CD14-positive monocyte (primary cell): Measurements from ENCODE around the gene TRHDE. TPM values are rescaled to one million over a fixed set of nuclear protein-coding genes. Genes with fewer than 3 reads are reported as not detected.

Experiments
- DNase-seq, 3 donors: peaks; one replicate each; pipeline ENCODE4 v3.0.0-alpha.2; 2011 to 2022
- H2AFZ ChIP-seq: 2 replicates; pipeline ENCODE4 v1.6.0; 2012; ENCODE audit warnings: mild to moderate bottlenecking, low read depth, low read length, inconsistent platforms; ENCODE audit not compliant: insufficient read depth, poor library complexity, severe bottlenecking
- H3K27ac ChIP-seq, 2 donors: 1 replicate in 1 of 2; 2 replicates in 1 of 2; pipeline ENCODE4 v1.5.1; 2012 to 2013; ENCODE audit warnings: low read length in 2 of 2, control low read depth in 1 of 2, inconsistent platforms in 1 of 2, low read depth in 1 of 2, mild to moderate bottlenecking in 1 of 2
- H3K27me3 ChIP-seq, 2 donors: one replicate each; pipeline versions ENCODE4 v1.6.0 to v1.6.1; 2011 to 2013; ENCODE audit warnings: low read length in 2 of 2; ENCODE audit not compliant: control insufficient read depth in 2 of 2, insufficient read depth in 2 of 2
- H3K36me3 ChIP-seq, 2 donors: replicated peaks in 1 of 2; 1 replicate in 1 of 2; 2 replicates in 1 of 2; pipeline versions ENCODE4 v1.5.1 to v1.6.1; 2012 to 2013; ENCODE audit warnings: low read length in 2 of 2, control low read depth in 1 of 2, inconsistent platforms in 1 of 2, mild to moderate bottlenecking in 1 of 2; ENCODE audit not compliant: insufficient read depth in 2 of 2, control insufficient read depth in 1 of 2
- H3K4me1 ChIP-seq, 2 donors: 1 replicate in 1 of 2; 2 replicates in 1 of 2; pipeline versions ENCODE4 v1.5.1 to v1.6.1; 2012 to 2013; ENCODE audit warnings: low read length in 2 of 2, control low read depth in 1 of 2, inconsistent platforms in 1 of 2, mild to moderate bottlenecking in 1 of 2, moderate library complexity in 1 of 2; ENCODE audit not compliant: insufficient read depth in 2 of 2, control insufficient read depth in 1 of 2
- H3K4me2 ChIP-seq: replicated peaks from 2 replicates; pipeline ENCODE3; 2012; ENCODE audit warnings: low read length, moderate library complexity, mild to moderate bottlenecking; ENCODE audit not compliant: poor library complexity, severe bottlenecking; ENCODE audit errors: extremely low read depth
- H3K4me3 ChIP-seq, 3 experiments: fragments of 200-600 bp in 1 of 3; sonication (generic) in 1 of 3; replicated peaks in 1 of 3; 1 replicate in 2 of 3; 2 replicates in 1 of 3; pipeline ENCODE4 v1.5.1; 2011 to 2013; ENCODE audit warnings: low read length in 3 of 3, mild to moderate bottlenecking in 3 of 3, control low read depth in 2 of 3, low read depth in 2 of 3, inconsistent platforms in 1 of 3, moderate library complexity in 1 of 3
- H3K79me2 ChIP-seq: 2 replicates; pipeline ENCODE4 v1.6.0; 2012; ENCODE audit warnings: mild to moderate bottlenecking, control low read depth, inconsistent platforms, low read length, moderate library complexity; ENCODE audit not compliant: insufficient read depth
- H3K9ac ChIP-seq: 2 replicates; pipeline ENCODE4 v1.6.0; 2017; ENCODE audit warnings: low read length, mild to moderate bottlenecking; ENCODE audit not compliant: insufficient read depth, poor library complexity, severe bottlenecking
- H3K9me3 ChIP-seq, 2 donors: replicated peaks in 1 of 2; 1 replicate in 1 of 2; 2 replicates in 1 of 2; pipeline versions ENCODE4 v1.5.1 to v1.6.1; 2012 to 2013; ENCODE audit warnings: low read length in 2 of 2, control low read depth in 1 of 2; ENCODE audit not compliant: control insufficient read depth in 1 of 2, insufficient read depth in 1 of 2
- H4K20me1 ChIP-seq: 2 replicates; pipeline ENCODE4 v1.6.0; 2012; ENCODE audit warnings: mild to moderate bottlenecking, low read length, control low read depth, moderate library complexity; ENCODE audit not compliant: insufficient read depth
- H3K27ac Mint-ChIP-seq, 7 donors: one replicate each; pipeline ENCODE4 v1.8.0; 2020; ENCODE audit warnings: mild to moderate bottlenecking in 7 of 7, mixed read lengths in 7 of 7, moderate library complexity in 6 of 7, inconsistent platforms in 2 of 7
- H3K27me3 Mint-ChIP-seq, 3 donors: one replicate each; pipeline ENCODE4 v1.8.0; 2021 to 2022; ENCODE audit warnings: low read depth in 3 of 3, mild to moderate bottlenecking in 3 of 3, mixed read lengths in 3 of 3, moderate library complexity in 3 of 3, inconsistent platforms in 1 of 3
- H3K36me3 Mint-ChIP-seq, 2 donors: one replicate each; pipeline ENCODE4 v1.8.0; 2020; ENCODE audit warnings: mixed read lengths in 2 of 2, inconsistent platforms in 1 of 2, mild to moderate bottlenecking in 1 of 2
- H3K4me1 Mint-ChIP-seq: one replicate; pipeline ENCODE4 v1.8.0; 2020; ENCODE audit warnings: mild to moderate bottlenecking, mixed read lengths
- H3K4me3 Mint-ChIP-seq, 2 donors: one replicate each; pipeline ENCODE4 v1.8.0; 2020; ENCODE audit warnings: mild to moderate bottlenecking in 2 of 2, mixed read lengths in 2 of 2, moderate library complexity in 1 of 2
- H3K9me3 Mint-ChIP-seq, 7 donors: one replicate each; pipeline ENCODE4 v1.8.0; 2020 to 2022; ENCODE audit warnings: mixed read lengths in 7 of 7, mild to moderate bottlenecking in 6 of 7, moderate library complexity in 6 of 7, inconsistent platforms in 2 of 7
- WGBS: methylation state at CpG from one replicate; pipeline ENCODE4 v1.1.5; 2013; ENCODE audit warnings: missing lambda C conversion rate; ENCODE audit not compliant: insufficient coverage; 5-methylcytosine and 5-hydroxymethylcytosine counted together
- intact Hi-C, 2 donors: fragments of 100-400 bp; cut with micrococcal nuclease; formaldehyde crosslinking; loops; one replicate each; pipeline versions ENCODE4 v1.15.0 to v1.15.1; 2023
- polyA plus RNA-seq, 3 donors: library from polyadenylated mRNA; depleted of rRNA in 1 of 3; unstranded in 2 of 3; stranded (reverse) in 1 of 3; fragments of 300-500 nt in 2 of 3; fragments of >200 nt in 1 of 3; fragmentation: Illumina TruSeq in 2 of 3; gene quantifications; 1 replicate in 2 of 3; 2 replicates in 1 of 3; pipeline ENCODE4 v1.2.3, GENCODE V29; 2012 to 2021
- TF ChIP-seq, protein P1 (sequence below): fragments of 200-600 bp; IDR thresholded peaks from one replicate; pipeline ENCODE4 v1.8.0; 2022; ENCODE audit warnings: antibody characterized with exemption, mild to moderate bottlenecking

TRHDE gene
- polyA plus RNA-seq, 3 donors: not detected

DNA sequence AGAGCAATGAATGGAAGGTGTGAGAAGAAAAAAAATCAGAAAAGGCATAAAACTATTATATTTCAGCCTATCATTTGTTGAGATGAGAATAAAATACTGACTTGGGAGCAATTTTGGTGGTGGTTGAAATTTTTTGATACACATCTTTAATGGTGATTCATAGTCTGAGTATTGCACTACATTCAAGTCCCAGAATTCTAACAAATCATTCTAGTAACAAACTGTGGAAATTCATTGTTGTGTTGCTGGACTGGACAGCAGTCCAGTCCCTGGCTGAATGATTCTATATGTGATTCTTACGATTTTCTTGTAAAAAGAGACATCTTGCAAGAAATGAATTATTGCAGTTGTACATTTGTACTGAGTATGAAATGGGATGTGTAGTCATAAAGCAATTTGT is 268.6 kb downstream of the TRHDE start:
- H3K9me3 ChIP-seq: no peaks in the 10 kb centered on the region
- TF ChIP-seq, protein P1, sequence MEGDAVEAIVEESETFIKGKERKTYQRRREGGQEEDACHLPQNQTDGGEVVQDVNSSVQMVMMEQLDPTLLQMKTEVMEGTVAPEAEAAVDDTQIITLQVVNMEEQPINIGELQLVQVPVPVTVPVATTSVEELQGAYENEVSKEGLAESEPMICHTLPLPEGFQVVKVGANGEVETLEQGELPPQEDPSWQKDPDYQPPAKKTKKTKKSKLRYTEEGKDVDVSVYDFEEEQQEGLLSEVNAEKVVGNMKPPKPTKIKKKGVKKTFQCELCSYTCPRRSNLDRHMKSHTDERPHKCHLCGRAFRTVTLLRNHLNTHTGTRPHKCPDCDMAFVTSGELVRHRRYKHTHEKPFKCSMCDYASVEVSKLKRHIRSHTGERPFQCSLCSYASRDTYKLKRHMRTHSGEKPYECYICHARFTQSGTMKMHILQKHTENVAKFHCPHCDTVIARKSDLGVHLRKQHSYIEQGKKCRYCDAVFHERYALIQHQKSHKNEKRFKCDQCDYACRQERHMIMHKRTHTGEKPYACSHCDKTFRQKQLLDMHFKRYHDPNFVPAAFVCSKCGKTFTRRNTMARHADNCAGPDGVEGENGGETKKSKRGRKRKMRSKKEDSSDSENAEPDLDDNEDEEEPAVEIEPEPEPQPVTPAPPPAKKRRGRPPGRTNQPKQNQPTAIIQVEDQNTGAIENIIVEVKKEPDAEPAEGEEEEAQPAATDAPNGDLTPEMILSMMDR: no peak

DNA sequence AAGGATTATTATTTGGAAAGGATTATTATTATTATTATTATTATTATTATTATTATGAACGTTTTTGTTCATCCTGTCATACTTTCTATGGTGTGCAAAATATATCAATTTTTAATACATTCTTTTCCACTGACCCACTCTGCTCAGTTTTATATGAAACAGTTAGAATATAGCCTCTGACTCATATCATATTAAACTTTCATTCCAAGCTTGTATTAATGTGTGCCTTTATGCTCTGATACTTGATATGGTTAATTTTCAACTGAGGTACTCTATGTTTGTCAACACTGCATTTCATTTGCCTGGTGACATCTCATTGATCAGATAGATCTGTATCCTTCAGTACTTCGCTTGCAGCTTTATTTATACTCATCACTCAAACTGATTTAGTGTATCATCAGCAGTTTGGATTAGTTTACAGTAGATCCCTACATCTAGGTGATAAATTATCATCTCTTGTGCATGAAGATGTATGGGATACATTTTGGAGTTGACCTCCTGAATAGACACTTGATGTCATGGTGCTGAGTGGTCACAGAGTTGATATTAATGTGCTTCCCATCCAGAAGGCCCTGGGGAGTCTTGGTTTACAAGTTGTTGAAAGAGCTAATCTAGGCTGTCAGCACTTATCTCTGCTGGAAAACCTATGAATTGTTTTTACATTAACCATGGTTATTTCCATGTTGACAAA is 271.8 kb downstream of the TRHDE start:
- Histone ChIP-seq H3K9me3 (no peaks in the 10 kb centered on the region), H3K27me3 (no peaks in the 10 kb centered on the region), H3K4me2 (no peak overlapping the region), H3K79me2 (no peaks in the 10 kb centered on the region), H3K27ac (no peak overlapping the region), H4K20me1 (no peaks in the 10 kb centered on the region), H3K4me1 (no peaks in the 10 kb centered on the region), H3K9ac (no peak overlapping the region), H3K36me3 (no peaks in the 10 kb centered on the region), H2AFZ (no peak overlapping the region), H3K4me3 (no peak overlapping the region)
- WGBS: no CpG with 5 or more reads among the region's 2 CpGs
- H3K36me3 Mint-ChIP-seq: no peaks in the 10 kb centered on the region
- peaks cover 0 to 6% (median 0%) of the 10 kb centered on the region in 7 donors for H3K9me3 Mint-ChIP-seq
- no peaks in the 10 kb centered on the region for H3K4me1 Mint-ChIP-seq
- no peak for DNase-seq
- TF ChIP-seq, protein P1: no peak
- H3K27ac Mint-ChIP-seq: no peak overlapping the region
- H3K27me3 Mint-ChIP-seq: no peaks in the 10 kb centered on the region
- intact Hi-C loops: no loop called here
- H3K4me3 Mint-ChIP-seq: no peak overlapping the region

More for the DNA sequence above, 268.6 kb downstream of the TRHDE start:
- intact Hi-C loops: no loop called here
- no peak overlapping the region for H2AFZ ChIP-seq
- Mint-ChIP-seq H3K27me3 (no peaks in the 10 kb centered on the region), H3K4me3 (no peak overlapping the region), H3K27ac (no peak overlapping the region), H3K36me3 (no peaks in the 10 kb centered on the region), H3K9me3 (peaks cover 0 to 6% (median 0%) of the 10 kb centered on the region in 7 donors), H3K4me1 (no peaks in the 10 kb centered on the region)
- no peaks in the 10 kb centered on the region for H4K20me1 ChIP-seq
- no peak overlapping the region for H3K9ac ChIP-seq
- H3K27ac ChIP-seq: no peak overlapping the region
- no peaks in the 10 kb centered on the region for H3K4me1 ChIP-seq
- H3K36me3 ChIP-seq: no peaks in the 10 kb centered on the region
- no peak overlapping the region for H3K4me2 ChIP-seq
- no peak overlapping the region for H3K4me3 ChIP-seq
- no peak for DNase-seq
- H3K27me3 ChIP-seq: no peaks in the 10 kb centered on the region
- WGBS: 100% methylated on average over 1 of the region's 1 CpG
- H3K79me2 ChIP-seq: no peaks in the 10 kb centered on the region
